Measurements from ENCODE around the gene CSPG5. TPM values are rescaled to one million over a fixed set of nuclear protein-coding genes. Genes with fewer than 3 reads are reported as not detected.

CSPG5 gene
- polyA plus RNA-seq, 1 donor from 2014 or later = 67.1 TPM

DNA sequence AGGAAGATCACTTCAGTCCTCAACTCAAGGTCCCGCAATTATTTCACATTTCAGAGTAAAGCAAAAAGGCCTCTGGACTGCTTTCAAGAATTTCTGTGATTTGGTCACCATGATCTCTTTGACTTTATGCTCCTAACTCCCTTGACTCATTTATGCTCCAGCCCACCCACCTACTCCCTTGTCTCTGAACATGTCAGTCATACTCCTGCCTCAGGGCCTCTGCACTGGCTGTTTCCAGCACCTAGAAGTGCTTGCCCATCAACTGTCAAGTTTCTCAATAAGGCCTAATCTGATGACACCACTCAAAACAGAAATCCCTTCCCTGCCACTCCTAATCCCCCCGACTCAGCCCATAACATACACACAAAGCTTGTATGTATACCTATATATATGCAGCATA, 36.1 kb upstream of the CSPG5 start:
- Histone ChIP-seq H3K9ac (ENCODE audit: low read length) (no peak overlapping the region), H3K27ac (ENCODE audit: low read length) (no peak overlapping the region), H3K79me2 (replicated peaks; ENCODE audit: insufficient read depth, low read length) (no peaks in the 10 kb centered on the region), H3K4me3 (ENCODE audit: low read length) (no peak overlapping the region), H2AFZ (ENCODE audit: low read depth, low read length) (no peak overlapping the region), H3K9me3 (ENCODE audit: low read length) (no peaks in the 10 kb centered on the region), H3K27me3 (ENCODE audit: insufficient read depth, low read depth, low read length) (no peaks in the 10 kb centered on the region), H4K20me1 (ENCODE audit: insufficient read depth) (no peaks in the 10 kb centered on the region), H3F3A (ENCODE audit: insufficient read depth, low read length, poor library complexity, severe bottlenecking) (no peaks in the 10 kb centered on the region), H3K9me2 (ENCODE audit: insufficient read depth, low read length) (no peaks in the 10 kb centered on the region), H3K4me2 (ENCODE audit: low read length) (no peak overlapping the region), H3K36me3 (ENCODE audit: insufficient read depth, low read length) (peaks cover 16% of the 10 kb centered on the region)
- TF ChIP-seq POLR2AphosphoS5 (IDR thresholded peaks at IDR 0.05) = no peak
- TF ChIP-seq RAD21 (conservative IDR thresholded peaks at IDR 0.05) = no peak

GRCh38 chr3:47613722-47614121, 35.1 kb upstream of the CSPG5 start:
- no peaks in the 10 kb centered on the region for H3K9me2 ChIP-seq (ENCODE audit: insufficient read depth, low read length)
- H3K27ac ChIP-seq (ENCODE audit: low read length) = no peak overlapping the region
- H3F3A ChIP-seq (ENCODE audit: insufficient read depth, low read length, poor library complexity, severe bottlenecking) = no peaks in the 10 kb centered on the region
- no peak overlapping the region for H3K4me3 ChIP-seq (ENCODE audit: low read length)
- TF ChIP-seq RAD21 (conservative IDR thresholded peaks at IDR 0.05) (no peak), TAF1 (IDR thresholded peaks at IDR 0.05; ENCODE audit: low read depth) (no peak), POLR2AphosphoS5 (IDR thresholded peaks at IDR 0.05) (no peak), EZH2 (IDR thresholded peaks at IDR 0.05; ENCODE audit: borderline replicate concordance, insufficient read depth, low read length, poor library complexity, severe bottlenecking) (no peak), REST (IDR thresholded peaks at IDR 0.05; ENCODE audit: borderline replicate concordance) (no peak), MXI1 (conservative IDR thresholded peaks at IDR 0.05; ENCODE audit: poor library complexity, severe bottlenecking) (no peak), SMC3 (conservative IDR thresholded peaks at IDR 0.05; ENCODE audit: poor library complexity) (no peak), EP300 (conservative IDR thresholded peaks at IDR 0.05; ENCODE audit: poor library complexity, severe bottlenecking) (no peak)
- TF ChIP-seq, protein P1, sequence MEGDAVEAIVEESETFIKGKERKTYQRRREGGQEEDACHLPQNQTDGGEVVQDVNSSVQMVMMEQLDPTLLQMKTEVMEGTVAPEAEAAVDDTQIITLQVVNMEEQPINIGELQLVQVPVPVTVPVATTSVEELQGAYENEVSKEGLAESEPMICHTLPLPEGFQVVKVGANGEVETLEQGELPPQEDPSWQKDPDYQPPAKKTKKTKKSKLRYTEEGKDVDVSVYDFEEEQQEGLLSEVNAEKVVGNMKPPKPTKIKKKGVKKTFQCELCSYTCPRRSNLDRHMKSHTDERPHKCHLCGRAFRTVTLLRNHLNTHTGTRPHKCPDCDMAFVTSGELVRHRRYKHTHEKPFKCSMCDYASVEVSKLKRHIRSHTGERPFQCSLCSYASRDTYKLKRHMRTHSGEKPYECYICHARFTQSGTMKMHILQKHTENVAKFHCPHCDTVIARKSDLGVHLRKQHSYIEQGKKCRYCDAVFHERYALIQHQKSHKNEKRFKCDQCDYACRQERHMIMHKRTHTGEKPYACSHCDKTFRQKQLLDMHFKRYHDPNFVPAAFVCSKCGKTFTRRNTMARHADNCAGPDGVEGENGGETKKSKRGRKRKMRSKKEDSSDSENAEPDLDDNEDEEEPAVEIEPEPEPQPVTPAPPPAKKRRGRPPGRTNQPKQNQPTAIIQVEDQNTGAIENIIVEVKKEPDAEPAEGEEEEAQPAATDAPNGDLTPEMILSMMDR (IDR thresholded peaks at IDR 0.05; ENCODE audit: poor library complexity, severe bottlenecking) = no peak
- no peak overlapping the region for H3K4me2 ChIP-seq (ENCODE audit: low read length)
- H3K36me3 ChIP-seq (ENCODE audit: insufficient read depth, low read length) = peaks cover 11% of the 10 kb centered on the region
- H3K9me3 ChIP-seq (ENCODE audit: low read length) = no peaks in the 10 kb centered on the region
- H4K20me1 ChIP-seq (ENCODE audit: insufficient read depth) = no peaks in the 10 kb centered on the region
- no peak overlapping the region for H3K9ac ChIP-seq (ENCODE audit: low read length)
- no peaks in the 10 kb centered on the region for H3K79me2 ChIP-seq (replicated peaks; ENCODE audit: insufficient read depth, low read length)
- H2AFZ ChIP-seq (ENCODE audit: low read depth, low read length) = no peak overlapping the region
- H3K27me3 ChIP-seq (ENCODE audit: insufficient read depth, low read depth, low read length) = no peaks in the 10 kb centered on the region

DNA sequence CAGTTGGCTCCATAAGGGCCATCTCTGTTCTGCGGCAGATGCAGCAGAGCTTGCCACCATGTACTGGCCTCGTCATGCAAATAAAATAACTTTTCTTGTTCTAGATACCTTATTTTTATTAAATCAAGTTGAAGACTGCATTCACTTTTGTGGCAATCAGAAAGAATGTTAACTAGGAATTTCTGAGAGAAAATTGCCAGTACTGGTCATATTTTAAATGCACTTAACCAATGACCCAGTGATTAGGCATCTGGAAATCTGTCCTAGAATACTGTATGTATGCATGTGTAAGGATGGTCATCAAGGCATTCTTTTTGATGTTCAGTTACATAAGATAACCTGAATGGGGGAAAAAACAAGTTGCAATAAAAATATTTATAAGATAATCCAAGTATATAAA, 34.2 kb upstream of the CSPG5 start:
- Histone ChIP-seq H3K4me3 (ENCODE audit: low read length) (no peak overlapping the region), H3K27me3 (ENCODE audit: insufficient read depth, low read depth, low read length) (no peaks in the 10 kb centered on the region), H3K36me3 (ENCODE audit: insufficient read depth, low read length) (peaks cover 11% of the 10 kb centered on the region), H3K79me2 (replicated peaks; ENCODE audit: insufficient read depth, low read length) (no peaks in the 10 kb centered on the region), H3K9me2 (ENCODE audit: insufficient read depth, low read length) (no peaks in the 10 kb centered on the region), H3K4me2 (ENCODE audit: low read length) (no peak overlapping the region), H4K20me1 (ENCODE audit: insufficient read depth) (no peaks in the 10 kb centered on the region), H3F3A (ENCODE audit: insufficient read depth, low read length, poor library complexity, severe bottlenecking) (no peaks in the 10 kb centered on the region), H3K9ac (ENCODE audit: low read length) (no peak overlapping the region), H3K9me3 (ENCODE audit: low read length) (no peaks in the 10 kb centered on the region), H3K27ac (ENCODE audit: low read length) (no peak overlapping the region), H2AFZ (ENCODE audit: low read depth, low read length) (no peak overlapping the region)
- TF ChIP-seq TAF1 (IDR thresholded peaks at IDR 0.05; ENCODE audit: low read depth) = no peak
- no peak for TF ChIP-seq EP300 (conservative IDR thresholded peaks at IDR 0.05; ENCODE audit: poor library complexity, severe bottlenecking)
